Endothelial cell of umbilical vein (primary cell): ENCODE data around the gene NTSR1. TPM values are rescaled to one million over a fixed set of nuclear protein-coding genes. Genes with fewer than 3 reads are reported as not detected.

Source experiments
- BruUV-seq: library from RNA; stranded (reverse); fragments of 400-500 nt; replicated peaks from 2 replicates; lab custom pipeline; 2021; lab: Mats Ljungman, UMichigan
- CTCF ChIA-PET: fragments of 300-600, 350-600 bp; sonication (Branson Sonifier 250); formaldehyde crosslinking; loops from one replicate; lab custom pipeline; 2021; ENCODE audit warnings: antibody characterized with exemption, inconsistent platforms; lab: Charles Lee
- POLR2A ChIA-PET: fragments of 300-600, 350-600 bp; sonication (Branson Sonifier 250); formaldehyde crosslinking; loops from one replicate; lab custom pipeline; 2021; ENCODE audit warnings: antibody characterized with exemption, inconsistent platforms; lab: Charles Lee
- DNase-seq: peaks from one replicate; pipeline ENCODE4 v3.0.0-alpha.2; 2011; ENCODE audit warnings: low read depth, low spot score
- FAIRE-seq: peaks from 2 replicates; lab custom pipeline; 2011; peaks lifted over from hg19 to GRCh38; lab: Jason Lieb, UNC
- H2AFZ ChIP-seq: 2 replicates; pipeline ENCODE4 v1.6.0; 2012; ENCODE audit warnings: low read depth, low read length, control low read depth, inconsistent platforms
- H3K27ac ChIP-seq: 2 replicates; pipeline ENCODE4 v1.5.1; 2011; ENCODE audit warnings: low read depth, mild to moderate bottlenecking, control low read depth, low read length, moderate library complexity; ENCODE audit not compliant: insufficient read depth
- H3K27me3 ChIP-seq, 2 experiments: 2 replicates each; pipeline versions ENCODE4 v1.6.0 to v1.6.1; 2011; ENCODE audit warnings: low read length in 2 of 2, mixed read lengths in 1 of 2; ENCODE audit not compliant: control insufficient read depth in 2 of 2, insufficient read depth in 2 of 2
- H3K36me3 ChIP-seq, 2 experiments: 2 replicates in 1 of 2; 3 replicates in 1 of 2; pipeline ENCODE4 v1.5.1; 2011; ENCODE audit warnings: low read length in 2 of 2, mild to moderate bottlenecking in 1 of 2, moderate library complexity in 1 of 2; ENCODE audit not compliant: control insufficient read depth in 2 of 2, insufficient read depth in 2 of 2; ENCODE audit errors: extremely low read depth in 1 of 2
- H3K4me1 ChIP-seq: 3 replicates; pipeline ENCODE4 v1.5.1; 2011; ENCODE audit warnings: mild to moderate bottlenecking, low read length; ENCODE audit not compliant: control insufficient read depth, insufficient read depth; ENCODE audit errors: extremely low read depth
- H3K4me2 ChIP-seq: 2 replicates; pipeline ENCODE4 v1.6.1; 2011; ENCODE audit warnings: low read length, control low read depth, mixed read lengths; ENCODE audit not compliant: insufficient read depth
- H3K4me3 ChIP-seq, 3 experiments: fragments of 200-600 bp in 1 of 3; sonication (generic), shearing (Covaris generic) in 1 of 3; replicated peaks in 1 of 3; 2 replicates each; pipeline ENCODE4 v1.5.1; 2011 to 2016; ENCODE audit warnings: control low read depth in 3 of 3, low read length in 3 of 3, mild to moderate bottlenecking in 2 of 3, inconsistent platforms in 1 of 3, low read depth in 1 of 3, moderate library complexity in 1 of 3; ENCODE audit not compliant: insufficient read depth in 1 of 3
- H3K79me2 ChIP-seq: 2 replicates; pipeline ENCODE4 v1.6.0; 2012; ENCODE audit warnings: low read length, inconsistent platforms; ENCODE audit not compliant: control insufficient read depth, insufficient read depth
- H3K9ac ChIP-seq: replicated peaks from 2 replicates; pipeline ENCODE3; 2011; ENCODE audit warnings: low read length, control low read depth; ENCODE audit not compliant: insufficient read depth; ENCODE audit errors: extremely low read depth
- H3K9me1 ChIP-seq: replicated peaks from 3 replicates; pipeline ENCODE4 v1.6.0; 2011; ENCODE audit warnings: mild to moderate bottlenecking, low read length; ENCODE audit not compliant: control insufficient read depth, insufficient read depth; ENCODE audit errors: extremely low read depth
- H3K9me3 ChIP-seq: replicated peaks from 2 replicates; pipeline ENCODE4 v1.5.1; 2012; ENCODE audit warnings: low read length, inconsistent platforms; ENCODE audit not compliant: control insufficient read depth, insufficient read depth
- H4K20me1 ChIP-seq: replicated peaks from 2 replicates; pipeline ENCODE3; 2011; ENCODE audit warnings: mild to moderate bottlenecking, low read length; ENCODE audit not compliant: control insufficient read depth, insufficient read depth; ENCODE audit errors: extremely low read depth
- EZH2 ChIP-seq: IDR thresholded peaks from 2 replicates; pipeline ENCODE4 v1.6.1; 2012; ENCODE audit warnings: borderline replicate concordance, low read depth, mild to moderate bottlenecking, moderate library complexity, low read length, inconsistent platforms; ENCODE audit not compliant: severe bottlenecking
- FOS ChIP-seq: IDR thresholded peaks from 2 replicates; pipeline ENCODE4 v1.6.1; 2011; ENCODE audit warnings: mild to moderate bottlenecking, low read length, moderate library complexity, borderline replicate concordance; ENCODE audit not compliant: insufficient read depth
- GATA2 ChIP-seq: IDR thresholded peaks from 2 replicates; pipeline ENCODE4 v1.7.0; 2011; ENCODE audit warnings: low read depth, mild to moderate bottlenecking, moderate library complexity, mixed read lengths, low read length; ENCODE audit not compliant: insufficient read length, insufficient read depth
- JUN ChIP-seq: IDR thresholded peaks from 2 replicates; pipeline ENCODE4 v1.6.1; 2011; ENCODE audit warnings: borderline replicate concordance, low read depth; ENCODE audit not compliant: insufficient read length, insufficient read depth
- MAX ChIP-seq: IDR thresholded peaks from 2 replicates; pipeline ENCODE4 v1.6.1; 2011; ENCODE audit not compliant: insufficient read depth, insufficient read length
- MYC ChIP-seq: IDR thresholded peaks from one replicate; pipeline ENCODE4 v1.6.1; 2011; ENCODE audit warnings: mild to moderate bottlenecking, low read depth, low read length
- POLR2A ChIP-seq: IDR thresholded peaks from 2 replicates; pipeline ENCODE4 v1.6.1; 2012; ENCODE audit warnings: low read depth, mild to moderate bottlenecking, control low read depth, low read length
- dilution Hi-C: fragments of 300-500 bp; cut with MboI; formaldehyde crosslinking; loops from one replicate; pipeline ENCODE4 v1.15.0; 2019; ENCODE audit warnings: low sequenced_read_pairs; ENCODE audit not compliant: extremely low pct_ligation_motif_present
- intact Hi-C: fragments of 100-400 bp; cut with micrococcal nuclease; formaldehyde crosslinking; loops from one replicate; pipeline ENCODE4 v1.10.0; 2022
- polyA plus RNA-seq, 4 experiments: library from polyadenylated mRNA; depleted of rRNA in 3 of 4; stranded (reverse) in 3 of 4; unstranded in 1 of 4; fragments of >200 nt; gene quantifications; 2 replicates each; pipeline versions ENCODE4 v1.2.1 to v1.2.3, GENCODE V29; 2011 to 2012; ENCODE audit warnings: missing spikeins in 1 of 4
- total RNA-seq: library from RNA; stranded (reverse); gene quantifications from 2 replicates; pipeline ENCODE4 v1.2.3, GENCODE V29; 2021

NTSR1 gene
- total and polyA plus RNA-seq, 2 donors (not counting 3 experiments of a cell fraction or from before 2014, with no cell fraction given) = 0.14 to 2.1 TPM

GRCh38 chr20:62675877-62676260 lies 32.8 kb upstream of the NTSR1 start:
- POLR2A ChIA-PET = no interaction called here

GRCh38 chr20:62676976-62677375 lies 31.7 kb upstream of the NTSR1 start:
- dilution Hi-C loops = no loop called here
- CTCF ChIA-PET = no interaction called here
- no peak for FAIRE-seq

More at GRCh38 chr20:62675877-62676260, 32.8 kb upstream of the NTSR1 start:
- Histone ChIP-seq H3K27me3 (peaks cover 0 to 2% of the 10 kb centered on the region in 2 experiments), H3K9ac (no peak overlapping the region), H3K9me1 (no peaks in the 10 kb centered on the region), H3K4me3 (no peak overlapping the region), H3K36me3 (no peaks in the 10 kb centered on the region), H4K20me1 (no peaks in the 10 kb centered on the region), H2AFZ (no peak overlapping the region), H3K4me1 (no peaks in the 10 kb centered on the region), H3K9me3 (no peaks in the 10 kb centered on the region), H3K27ac (no peak overlapping the region), H3K79me2 (no peaks in the 10 kb centered on the region), H3K4me2 (no peak overlapping the region)
- CTCF ChIA-PET = interaction anchor here (1.2 kb wide), 1 partner anchor 28 kb away, joined by 3 read pairs; no protein-coding TSS in a partner anchor
- intact Hi-C loops = no loop called here
- BruUV-seq = no TSS peak
- dilution Hi-C loops = no loop called here
- DNase-seq = no peak
- TF ChIP-seq MAX (no peak), JUN (no peak), EZH2 (no peak), GATA2 (no peak)
- no peak for FAIRE-seq

More at GRCh38 chr20:62676976-62677375, 31.7 kb upstream of the NTSR1 start:
- Histone ChIP-seq H3K9ac (no peak overlapping the region), H3K36me3 (no peaks in the 10 kb centered on the region), H3K27ac (no peak overlapping the region), H3K79me2 (no peaks in the 10 kb centered on the region), H3K4me1 (no peaks in the 10 kb centered on the region), H3K9me1 (no peaks in the 10 kb centered on the region), H3K9me3 (no peaks in the 10 kb centered on the region), H3K4me3 (no peak overlapping the region), H3K27me3 (peaks cover 0 to 2% of the 10 kb centered on the region in 2 experiments), H4K20me1 (no peaks in the 10 kb centered on the region), H3K4me2 (no peak overlapping the region), H2AFZ (no peak overlapping the region)
- no peak for TF ChIP-seq MYC
- TF ChIP-seq GATA2 = no peak
- no peak for TF ChIP-seq FOS
- no peak for TF ChIP-seq POLR2A
- no peak for TF ChIP-seq EZH2
- TF ChIP-seq JUN = no peak
- no peak for TF ChIP-seq MAX
- no TSS peak for BruUV-seq
- POLR2A ChIA-PET = no interaction called here
- DNase-seq = no peak
- intact Hi-C loops = no loop called here
